Duodenal mucosa (tissue), 2 donors: ENCODE data around the gene GPR78.
"Not testable (repeated sequence)": the region's sequence is repeated elsewhere in the genome, so short reads cannot be mapped to it uniquely, and the experiment has no call there.

Experiments used
- H3K27ac ChIP-seq: one replicate; pipeline ENCODE4 v1.7.0; 2013; ENCODE audit warnings: low read depth, low read length
- H3K27me3 ChIP-seq, 2 donors: one replicate each; pipeline ENCODE4 v1.7.0; 2013; ENCODE audit warnings: low read length in 2 of 2, control low read depth in 1 of 2; ENCODE audit not compliant: insufficient read depth in 2 of 2, control insufficient read depth in 1 of 2
- H3K36me3 ChIP-seq, 2 donors: one replicate each; pipeline ENCODE4 v1.7.0; 2013; ENCODE audit warnings: low read length in 2 of 2, control low read depth in 1 of 2; ENCODE audit not compliant: insufficient read depth in 2 of 2, control insufficient read depth in 1 of 2
- H3K4me1 ChIP-seq, 2 donors: one replicate each; pipeline ENCODE4 v1.7.0; 2013; ENCODE audit warnings: low read length in 2 of 2, control low read depth in 1 of 2; ENCODE audit not compliant: insufficient read depth in 2 of 2, control insufficient read depth in 1 of 2
- H3K4me3 ChIP-seq, 2 donors: one replicate each; pipeline ENCODE4 v1.7.0; 2013; ENCODE audit warnings: low read length in 2 of 2, low read depth in 1 of 2
- H3K9ac ChIP-seq, 2 donors: one replicate each; pipeline ENCODE4 v1.7.0; 2013; ENCODE audit warnings: low read length in 2 of 2, low read depth in 1 of 2
- H3K9me3 ChIP-seq, 2 donors: one replicate each; pipeline ENCODE4 v1.7.0; 2013; ENCODE audit warnings: low read length in 2 of 2, control low read depth in 1 of 2; ENCODE audit not compliant: control insufficient read depth in 1 of 2

The GPR78 gene

GRCh38 chr4:8634773-8635172, 54.6 kb downstream of the GPR78 start:
- H3K9me3 ChIP-seq, H3K27me3 ChIP-seq, H3K4me3 ChIP-seq, H3K27ac ChIP-seq, H3K9ac ChIP-seq, H3K4me1 ChIP-seq, H3K36me3 ChIP-seq: not testable (repeated sequence)

GRCh38 chr4:8635897-8636554, 55.8 kb downstream of the GPR78 start:
- H3K9ac ChIP-seq = not testable (repeated sequence)

More at GRCh38 chr4:8635897-8636554, 55.8 kb downstream of the GPR78 start:
- not testable (repeated sequence) for H3K4me1 ChIP-seq, H3K36me3 ChIP-seq, H3K4me3 ChIP-seq, H3K9me3 ChIP-seq, H3K27me3 ChIP-seq, H3K27ac ChIP-seq
